GM19463 (cell line): ENCODE results near the gene CYB561.

ENCODE experiments used
- ATAC-seq: cut with Tn5 transposase; IDR thresholded peaks from one replicate; pipeline ENCODE4 v1.9.1; 2021; ENCODE audit warnings: mild to moderate bottlenecking, moderate library complexity; ENCODE audit not compliant: unreplicated experiment

Gene CYB561

GRCh38 chr17:63452046-63452961 is 6.2 kb upstream of the CYB561 start:
- no peak for ATAC-seq

GRCh38 chr17:63451150-63451549 is 5.0 kb upstream of the CYB561 start:
- ATAC-seq, result no peak

GRCh38 chr17:63450551-63450950 is 4.4 kb upstream of the CYB561 start:
- ATAC-seq, result no peak

GRCh38 chr17:63448655-63449054 is 2.5 kb upstream of the CYB561 start:
- no peak for ATAC-seq

- ATAC-seq, result no peak
Observed at GRCh38 chr17:63447471-63448009, 1.4 kb upstream of the CYB561 start.

GRCh38 chr17:63446753-63447470 is 806 bp upstream of the CYB561 start:
- peak; percentile 25 for ATAC-seq

- no peak for ATAC-seq
Observed at GRCh38 chr17:63445571-63445953, 544 bp downstream of the CYB561 start.

- no peak for ATAC-seq
Observed at GRCh38 chr17:63445065-63445464, 1.0 kb downstream of the CYB561 start.

GRCh38 chr17:63444457-63444856 is 1.6 kb downstream of the CYB561 start:
- ATAC-seq, result no peak

GRCh38 chr17:63443053-63443452 is 3.1 kb downstream of the CYB561 start:
- ATAC-seq, result no peak

- ATAC-seq, result no peak
Observed at GRCh38 chr17:63442549-63443035, 3.5 kb downstream of the CYB561 start.

- no peak for ATAC-seq
Observed at GRCh38 chr17:63442074-63442473, 4.0 kb downstream of the CYB561 start.

GRCh38 chr17:63441654-63442053 is 4.5 kb downstream of the CYB561 start:
- ATAC-seq, result no peak

- ATAC-seq, result no peak
Observed at GRCh38 chr17:63440770-63441335, 5.3 kb downstream of the CYB561 start.

GRCh38 chr17:63440127-63440769 is 5.9 kb downstream of the CYB561 start:
- ATAC-seq, result no peak

- no peak for ATAC-seq
Observed at GRCh38 chr17:63439687-63440086, 6.4 kb downstream of the CYB561 start.

- ATAC-seq, result no peak
Observed at GRCh38 chr17:63438092-63439051, 7.7 kb downstream of the CYB561 start.

GRCh38 chr17:63437287-63438091 is 8.6 kb downstream of the CYB561 start:
- no peak for ATAC-seq
